Peyer's patch (tissue), 4 donors: Measurements from ENCODE around the gene ACOT6.

ENCODE experiments used
- POLR2A ChIP-seq, 2 donors: fragments of 450-650 bp; IDR thresholded peaks; one replicate each; pipeline ENCODE4 v1.5.1; 2017; ENCODE audit warnings: antibody characterized with exemption in 2 of 2, mild to moderate bottlenecking in 2 of 2, moderate library complexity in 2 of 2
- TF ChIP-seq, protein P1 (sequence below), 6 experiments: fragments of 450-650 bp in 4 of 6; fragments of 200-600 bp in 2 of 6; sonication (generic) in 1 of 6; IDR thresholded peaks; one replicate each; pipeline ENCODE4 v1.5.1; 2017 to 2019; ENCODE audit warnings: antibody characterized with exemption in 6 of 6, mild to moderate bottlenecking in 3 of 6, moderate library complexity in 1 of 6

DNA sequence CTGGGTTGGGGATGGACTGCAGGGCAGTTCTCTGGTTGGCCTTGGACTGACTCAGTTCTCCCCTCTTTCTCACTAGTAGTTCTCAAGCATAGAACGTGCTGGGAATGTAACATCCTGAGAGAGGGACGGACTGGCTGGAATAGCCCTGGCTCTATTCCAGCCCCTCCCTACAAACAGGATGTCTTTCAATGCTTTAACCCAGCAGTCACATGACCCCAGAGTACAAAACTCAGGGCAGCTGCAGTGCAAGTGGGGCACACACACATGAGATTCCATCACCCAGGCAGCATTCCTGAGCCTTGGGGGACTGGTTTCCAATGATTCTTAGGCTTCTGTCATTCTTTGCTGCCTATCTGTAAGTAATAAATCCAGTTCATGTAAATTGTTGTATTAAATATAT lies 1.6 kb upstream of the ACOT6 start:
- TF ChIP-seq, protein P1, sequence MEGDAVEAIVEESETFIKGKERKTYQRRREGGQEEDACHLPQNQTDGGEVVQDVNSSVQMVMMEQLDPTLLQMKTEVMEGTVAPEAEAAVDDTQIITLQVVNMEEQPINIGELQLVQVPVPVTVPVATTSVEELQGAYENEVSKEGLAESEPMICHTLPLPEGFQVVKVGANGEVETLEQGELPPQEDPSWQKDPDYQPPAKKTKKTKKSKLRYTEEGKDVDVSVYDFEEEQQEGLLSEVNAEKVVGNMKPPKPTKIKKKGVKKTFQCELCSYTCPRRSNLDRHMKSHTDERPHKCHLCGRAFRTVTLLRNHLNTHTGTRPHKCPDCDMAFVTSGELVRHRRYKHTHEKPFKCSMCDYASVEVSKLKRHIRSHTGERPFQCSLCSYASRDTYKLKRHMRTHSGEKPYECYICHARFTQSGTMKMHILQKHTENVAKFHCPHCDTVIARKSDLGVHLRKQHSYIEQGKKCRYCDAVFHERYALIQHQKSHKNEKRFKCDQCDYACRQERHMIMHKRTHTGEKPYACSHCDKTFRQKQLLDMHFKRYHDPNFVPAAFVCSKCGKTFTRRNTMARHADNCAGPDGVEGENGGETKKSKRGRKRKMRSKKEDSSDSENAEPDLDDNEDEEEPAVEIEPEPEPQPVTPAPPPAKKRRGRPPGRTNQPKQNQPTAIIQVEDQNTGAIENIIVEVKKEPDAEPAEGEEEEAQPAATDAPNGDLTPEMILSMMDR (IDR thresholded peaks at IDR 0.05), result no peak
- TF ChIP-seq POLR2A (IDR thresholded peaks at IDR 0.05), result no peak
